ENCODE data around the gene ENPP1.

Gene ENPP1

GRCh38 chr6:131918650-131919355 lies 111.0 kb downstream of the ENPP1 start:
- Histone ChIP-seq H3K9ac (ENCODE audit: low read length) (no peak overlapping the region), H3K27me3 (ENCODE audit: control insufficient read depth in 1 of 2, insufficient read depth in 2 of 2, low read length in 2 of 2) (no peaks in the 10 kb centered on the region), H3K4me1 (ENCODE audit: insufficient read depth, low read length) (no peaks in the 10 kb centered on the region), H3K9me3 (ENCODE audit: low read length) (peaks cover 5% of the 10 kb centered on the region), H3K36me3 (ENCODE audit: insufficient read depth, low read length) (no peaks in the 10 kb centered on the region), H3K27ac (ENCODE audit: low read depth, low read length) (no peak overlapping the region), H3K4me3 (ENCODE audit: low read depth in 1 of 2, low read length in 2 of 2) (no peak overlapping the region)

DNA sequence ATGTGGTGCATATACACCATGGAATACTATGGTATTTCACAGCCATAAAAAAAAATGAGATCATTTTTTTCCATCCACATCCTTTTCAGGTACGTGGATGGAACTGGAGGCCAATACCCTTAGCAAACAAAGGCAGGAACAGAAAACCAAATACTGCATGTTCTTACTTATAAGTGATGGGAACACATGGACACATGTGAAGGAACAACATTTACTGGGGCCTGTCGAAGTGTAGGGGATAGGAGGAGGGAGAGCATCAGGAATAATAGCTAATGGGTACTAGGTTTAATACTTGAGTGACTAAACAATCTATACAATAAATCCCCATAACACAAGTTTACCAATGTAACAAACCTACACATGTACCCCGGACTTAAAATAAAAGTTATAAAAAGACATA lies 112.8 kb downstream of the ENPP1 start:
- no peak overlapping the region for H3K4me3 ChIP-seq (ENCODE audit: low read depth in 1 of 2, low read length in 2 of 2)
- H3K9ac ChIP-seq (ENCODE audit: low read length), result no peak overlapping the region
- H3K36me3 ChIP-seq (ENCODE audit: insufficient read depth, low read length), result no peaks in the 10 kb centered on the region
- no peaks in the 10 kb centered on the region for H3K27me3 ChIP-seq (ENCODE audit: control insufficient read depth in 1 of 2, insufficient read depth in 2 of 2, low read length in 2 of 2)
- H3K27ac ChIP-seq (ENCODE audit: low read depth, low read length), result no peak overlapping the region
- H3K4me1 ChIP-seq (ENCODE audit: insufficient read depth, low read length), result no peaks in the 10 kb centered on the region
- H3K9me3 ChIP-seq (ENCODE audit: low read length), result peaks cover 5% of the 10 kb centered on the region

DNA sequence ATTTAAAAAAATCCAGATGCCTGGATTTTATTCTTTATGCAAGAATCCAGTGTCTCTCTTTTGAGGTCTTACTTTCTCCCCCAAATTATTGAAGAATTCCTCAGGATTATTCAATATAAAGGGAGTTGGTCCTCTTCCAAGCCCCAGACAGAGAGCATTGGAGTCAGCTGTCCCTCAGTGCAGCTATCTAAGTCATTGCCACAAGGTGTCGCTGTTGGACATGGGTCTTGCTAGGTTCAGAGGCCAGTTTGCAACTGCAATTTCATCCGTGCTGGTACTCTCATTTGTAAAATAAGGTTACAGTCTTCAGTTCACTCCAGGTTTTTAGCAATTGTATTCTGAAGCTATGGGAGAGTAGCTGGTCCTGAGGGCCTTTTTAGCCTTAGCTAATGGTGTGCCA lies 115.5 kb downstream of the ENPP1 start:
- Histone ChIP-seq H3K36me3 (ENCODE audit: insufficient read depth, low read length) (no peaks in the 10 kb centered on the region), H3K27ac (ENCODE audit: low read depth, low read length) (no peak overlapping the region), H3K27me3 (ENCODE audit: control insufficient read depth in 1 of 2, insufficient read depth in 2 of 2, low read length in 2 of 2) (no peaks in the 10 kb centered on the region), H3K4me1 (ENCODE audit: insufficient read depth, low read length) (no peaks in the 10 kb centered on the region), H3K4me3 (ENCODE audit: low read depth in 1 of 2, low read length in 2 of 2) (no peak overlapping the region), H3K9ac (ENCODE audit: low read length) (no peak overlapping the region), H3K9me3 (ENCODE audit: low read length) (peaks cover 5% of the 10 kb centered on the region)

DNA sequence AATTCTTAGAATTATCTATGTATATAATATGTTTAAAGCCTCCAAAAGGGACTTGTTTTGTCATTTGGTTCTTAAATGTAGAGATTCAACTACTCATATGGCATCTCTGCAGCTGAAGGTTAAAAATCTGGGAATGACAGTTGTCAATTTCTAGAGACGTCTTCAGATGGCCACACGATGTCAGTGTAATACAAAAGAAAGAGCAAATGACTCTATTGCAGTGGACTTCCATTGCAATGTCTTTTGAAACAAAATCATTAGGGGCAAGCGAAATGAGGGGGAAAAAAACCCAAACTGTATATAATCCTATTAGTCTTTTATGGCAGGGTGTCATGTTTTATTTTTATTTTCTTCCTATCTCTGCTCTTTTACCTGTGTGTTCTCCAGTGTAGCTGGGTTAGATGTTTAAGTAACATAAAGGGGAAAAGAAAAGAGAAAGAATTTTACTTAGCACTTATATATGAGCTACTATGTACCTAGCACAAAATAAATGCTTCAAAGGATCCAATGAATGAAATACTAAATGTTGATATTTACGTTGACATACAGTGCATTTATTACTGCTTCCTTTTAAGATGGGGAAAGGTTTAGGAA lies 117.2 kb downstream of the ENPP1 start:
- H3K9me3 ChIP-seq (ENCODE audit: low read length), result peaks cover 5% of the 10 kb centered on the region
- no peak overlapping the region for H3K27ac ChIP-seq (ENCODE audit: low read depth, low read length)
- no peak overlapping the region for H3K4me3 ChIP-seq (ENCODE audit: low read depth in 1 of 2, low read length in 2 of 2)
- no peak overlapping the region for H3K9ac ChIP-seq (ENCODE audit: low read length)
- H3K27me3 ChIP-seq (ENCODE audit: control insufficient read depth in 1 of 2, insufficient read depth in 2 of 2, low read length in 2 of 2), result no peaks in the 10 kb centered on the region
- H3K4me1 ChIP-seq (ENCODE audit: insufficient read depth, low read length), result no peaks in the 10 kb centered on the region
- H3K36me3 ChIP-seq (ENCODE audit: insufficient read depth, low read length), result no peaks in the 10 kb centered on the region

GRCh38 chr6:131929264-131929663 lies 121.4 kb downstream of the ENPP1 start:
- no peak overlapping the region for H3K4me3 ChIP-seq (ENCODE audit: low read depth in 1 of 2, low read length in 2 of 2)
- H3K9ac ChIP-seq (ENCODE audit: low read length), result no peak overlapping the region
- no peaks in the 10 kb centered on the region for H3K4me1 ChIP-seq (ENCODE audit: insufficient read depth, low read length)
- H3K27me3 ChIP-seq (ENCODE audit: control insufficient read depth in 1 of 2, insufficient read depth in 2 of 2, low read length in 2 of 2), result no peaks in the 10 kb centered on the region
- no peaks in the 10 kb centered on the region for H3K9me3 ChIP-seq (ENCODE audit: low read length)
- no peaks in the 10 kb centered on the region for H3K36me3 ChIP-seq (ENCODE audit: insufficient read depth, low read length)
- no peak overlapping the region for H3K27ac ChIP-seq (ENCODE audit: low read depth, low read length)

- Histone ChIP-seq H3K9ac (ENCODE audit: low read length) (no peak overlapping the region), H3K27me3 (ENCODE audit: control insufficient read depth in 1 of 2, insufficient read depth in 2 of 2, low read length in 2 of 2) (no peaks in the 10 kb centered on the region), H3K36me3 (ENCODE audit: insufficient read depth, low read length) (no peaks in the 10 kb centered on the region), H3K4me1 (ENCODE audit: insufficient read depth, low read length) (no peaks in the 10 kb centered on the region), H3K27ac (ENCODE audit: low read depth, low read length) (no peak overlapping the region), H3K9me3 (ENCODE audit: low read length) (no peaks in the 10 kb centered on the region), H3K4me3 (ENCODE audit: low read depth in 1 of 2, low read length in 2 of 2) (no peak overlapping the region)
Observed at GRCh38 chr6:131929976-131930375, 122.2 kb downstream of the ENPP1 start.

DNA sequence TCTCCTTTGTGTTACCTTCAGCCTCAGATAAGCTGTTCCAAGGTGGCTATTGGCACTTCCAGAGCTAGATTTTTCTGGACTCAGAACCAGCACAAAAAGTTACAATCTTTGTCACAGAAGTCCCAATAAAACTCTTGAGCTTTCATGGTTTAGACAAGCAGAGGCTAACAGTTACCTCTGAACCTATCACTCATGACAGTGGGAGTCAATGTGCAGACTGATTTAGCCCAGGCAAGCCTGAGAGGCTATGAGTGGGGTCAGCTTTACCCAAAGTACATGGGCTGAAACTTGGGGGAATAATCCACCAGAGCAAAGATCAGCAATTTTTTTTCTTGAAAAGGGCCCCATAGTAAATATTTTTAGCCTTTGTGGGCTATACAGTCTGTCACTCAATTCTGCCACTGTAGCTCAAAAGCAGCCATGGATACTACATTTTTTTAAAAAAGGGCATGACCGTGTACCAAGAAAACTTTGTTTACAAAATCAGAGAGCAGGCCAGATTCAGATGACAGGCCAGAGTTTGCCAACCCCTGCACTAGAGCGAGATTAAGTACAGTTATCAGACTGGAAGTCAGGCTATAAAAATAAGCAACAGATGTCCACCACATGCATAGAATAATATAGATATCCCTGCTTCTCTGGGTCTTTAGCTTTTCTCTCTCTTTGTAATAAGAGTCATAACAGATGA lies 123.4 kb downstream of the ENPP1 start:
- no peaks in the 10 kb centered on the region for H3K36me3 ChIP-seq (ENCODE audit: insufficient read depth, low read length)
- H3K4me3 ChIP-seq (ENCODE audit: low read depth in 1 of 2, low read length in 2 of 2), result no peak overlapping the region
- no peaks in the 10 kb centered on the region for H3K4me1 ChIP-seq (ENCODE audit: insufficient read depth, low read length)
- H3K9me3 ChIP-seq (ENCODE audit: low read length), result no peaks in the 10 kb centered on the region
- no peaks in the 10 kb centered on the region for H3K27me3 ChIP-seq (ENCODE audit: control insufficient read depth in 1 of 2, insufficient read depth in 2 of 2, low read length in 2 of 2)
- no peak overlapping the region for H3K27ac ChIP-seq (ENCODE audit: low read depth, low read length)
- H3K9ac ChIP-seq (ENCODE audit: low read length), result no peak overlapping the region

GRCh38 chr6:131936156-131936555 lies 128.3 kb downstream of the ENPP1 start:
- no peak overlapping the region for H3K27ac ChIP-seq (ENCODE audit: low read depth, low read length)
- no peak overlapping the region for H3K4me3 ChIP-seq (ENCODE audit: low read depth in 1 of 2, low read length in 2 of 2)
- no peaks in the 10 kb centered on the region for H3K36me3 ChIP-seq (ENCODE audit: insufficient read depth, low read length)
- no peak overlapping the region for H3K9ac ChIP-seq (ENCODE audit: low read length)
- H3K4me1 ChIP-seq (ENCODE audit: insufficient read depth, low read length), result peaks cover 9% of the 10 kb centered on the region
- no peaks in the 10 kb centered on the region for H3K9me3 ChIP-seq (ENCODE audit: low read length)
- no peaks in the 10 kb centered on the region for H3K27me3 ChIP-seq (ENCODE audit: control insufficient read depth in 1 of 2, insufficient read depth in 2 of 2, low read length in 2 of 2)

- Histone ChIP-seq H3K27me3 (ENCODE audit: control insufficient read depth in 1 of 2, insufficient read depth in 2 of 2, low read length in 2 of 2) (no peaks in the 10 kb centered on the region), H3K4me3 (ENCODE audit: low read depth in 1 of 2, low read length in 2 of 2) (no peak overlapping the region), H3K36me3 (ENCODE audit: insufficient read depth, low read length) (no peaks in the 10 kb centered on the region), H3K9ac (ENCODE audit: low read length) (no peak overlapping the region), H3K9me3 (ENCODE audit: low read length) (no peaks in the 10 kb centered on the region), H3K4me1 (ENCODE audit: insufficient read depth, low read length) (peaks cover 9% of the 10 kb centered on the region), H3K27ac (ENCODE audit: low read depth, low read length) (no peak overlapping the region)
Observed at GRCh38 chr6:131937226-131937625, 129.4 kb downstream of the ENPP1 start.

GRCh38 chr6:131937703-131938631 lies 130.1 kb downstream of the ENPP1 start:
- no peak overlapping the region for H3K9ac ChIP-seq (ENCODE audit: low read length)
- no peaks in the 10 kb centered on the region for H3K36me3 ChIP-seq (ENCODE audit: insufficient read depth, low read length)
- no peak overlapping the region for H3K4me3 ChIP-seq (ENCODE audit: low read depth in 1 of 2, low read length in 2 of 2)
- no peaks in the 10 kb centered on the region for H3K27me3 ChIP-seq (ENCODE audit: control insufficient read depth in 1 of 2, insufficient read depth in 2 of 2, low read length in 2 of 2)
- H3K9me3 ChIP-seq (ENCODE audit: low read length), result no peaks in the 10 kb centered on the region
- H3K4me1 ChIP-seq (ENCODE audit: insufficient read depth, low read length), result peaks cover 9% of the 10 kb centered on the region
- H3K27ac ChIP-seq (ENCODE audit: low read depth, low read length), result no peak overlapping the region

Data from muscle layer of colon (tissue), 2 donors.